Caco-2 (cell line): Measurements from ENCODE around the gene CD58. TPM values are rescaled to one million over a fixed set of nuclear protein-coding genes. Genes with fewer than 3 reads are reported as not detected.

Experiments
- BruUV-seq: library from RNA; stranded (reverse); fragments of 400-500 nt; replicated peaks from 2 replicates; lab custom pipeline; 2021; lab: Mats Ljungman, UMichigan
- CTCF ChIA-PET: fragments of 300-600 bp; sonication (Branson Sonifier 250); formaldehyde crosslinking; loops from one replicate; lab custom pipeline; 2022; ENCODE audit warnings: antibody characterized with exemption; lab: Charles Lee
- POLR2A ChIA-PET: fragments of 300-600 bp; sonication (Branson Sonifier 250); formaldehyde crosslinking; loops from one replicate; lab custom pipeline; 2022; ENCODE audit warnings: antibody characterized with exemption; lab: Charles Lee
- DNase-seq, 2 experiments: peaks; one replicate each; pipeline versions ENCODE4 v3.0.0 to v3.0.0-alpha.2; 2020 to 2022
- H3K27me3 ChIP-seq: replicated peaks from 2 replicates; pipeline ENCODE4 v1.6.0; 2011; ENCODE audit warnings: low read length; ENCODE audit not compliant: control insufficient read depth, insufficient read depth
- H3K36me3 ChIP-seq: 2 replicates; pipeline ENCODE4 v1.5.1; 2011; ENCODE audit warnings: low read length; ENCODE audit not compliant: control insufficient read depth, insufficient read depth
- H3K4me1 ChIP-seq: fragments of 250-450 bp; sonication (Bioruptor Pico); 2 replicates; pipeline ENCODE4 v1.5.1; 2020; ENCODE audit warnings: mild to moderate bottlenecking
- H3K4me3 ChIP-seq: 2 replicates; pipeline ENCODE4 v1.5.1; 2011; ENCODE audit warnings: low read depth, mild to moderate bottlenecking, control low read depth, low read length
- H3K9me3 ChIP-seq: fragments of 250-450 bp; sonication (Bioruptor Pico); 2 replicates; pipeline ENCODE4 v1.5.1; 2020; ENCODE audit warnings: mild to moderate bottlenecking, moderate library complexity
- H3K27ac Mint-ChIP-seq: one replicate; pipeline ENCODE4 v1.8.0; 2022; ENCODE audit warnings: mixed read lengths; ENCODE audit not compliant: unreplicated experiment
- H3K27me3 Mint-ChIP-seq: one replicate; pipeline ENCODE4 v1.8.0; 2022; ENCODE audit warnings: mixed read lengths; ENCODE audit not compliant: insufficient read depth, unreplicated experiment
- H3K36me3 Mint-ChIP-seq: one replicate; pipeline ENCODE4 v1.8.0; 2022; ENCODE audit warnings: mild to moderate bottlenecking, mixed read lengths; ENCODE audit not compliant: insufficient read depth, unreplicated experiment
- H3K4me1 Mint-ChIP-seq: one replicate; pipeline ENCODE4 v1.8.0; 2022; ENCODE audit warnings: low read depth, mixed read lengths; ENCODE audit not compliant: unreplicated experiment
- H3K4me3 Mint-ChIP-seq: one replicate; pipeline ENCODE4 v1.8.0; 2022; ENCODE audit warnings: mild to moderate bottlenecking, moderate library complexity, mixed read lengths; ENCODE audit not compliant: unreplicated experiment
- H3K9me3 Mint-ChIP-seq: one replicate; pipeline ENCODE4 v1.8.0; 2022; ENCODE audit warnings: mixed read lengths; ENCODE audit not compliant: unreplicated experiment
- CTCF ChIP-seq, 2 experiments: fragments of 200-600 bp in 1 of 2; IDR thresholded peaks; 1 replicate in 1 of 2; 2 replicates in 1 of 2; pipeline versions ENCODE4 v1.5.1 to v1.8.0; 2011 to 2022; ENCODE audit warnings: antibody characterized with exemption in 1 of 2, control low read depth in 1 of 2, inconsistent platforms in 1 of 2, low read depth in 1 of 2, low read length in 1 of 2, mild to moderate bottlenecking in 1 of 2, moderate library complexity in 1 of 2; ENCODE audit not compliant: insufficient read depth in 1 of 2, severe bottlenecking in 1 of 2, unreplicated experiment in 1 of 2
- intact Hi-C: fragments of 100-400 bp; cut with micrococcal nuclease; formaldehyde crosslinking; loops from one replicate; pipeline ENCODE4 v1.10.0; 2022; ENCODE audit not compliant: unreplicated experiment
- total RNA-seq: library from RNA; stranded (reverse); gene quantifications from 2 replicates; pipeline ENCODE4 v1.2.3, GENCODE V29; 2022

Gene CD58
- total RNA-seq, 1 experiment from 2014 or later = 5.6 TPM

- POLR2A ChIA-PET = no interaction called here
- CTCF ChIA-PET = no interaction called here
- intact Hi-C loops = no loop called here
- Histone ChIP-seq H3K4me1 (no peaks in the 10 kb centered on the region), H3K4me3 (no peak overlapping the region), H3K36me3 (no peaks in the 10 kb centered on the region; the same call in 1 of the 2 replicates), H3K9me3 (no peaks in the 10 kb centered on the region), H3K27me3 (no peaks in the 10 kb centered on the region)
- no TSS peak for BruUV-seq
- H3K4me3 Mint-ChIP-seq = no peak overlapping the region
- H3K27ac Mint-ChIP-seq = no peak overlapping the region
- no peaks in the 10 kb centered on the region for H3K9me3 Mint-ChIP-seq
- no peaks in the 10 kb centered on the region for H3K27me3 Mint-ChIP-seq
- no peaks in the 10 kb centered on the region for H3K4me1 Mint-ChIP-seq
- DNase-seq = no peak
- TF ChIP-seq CTCF (IDR thresholded peaks at IDR 0.05; ENCODE audit: insufficient read depth in 1 of 2, low read depth in 1 of 2, low read length in 1 of 2, severe bottlenecking in 1 of 2, unreplicated experiment in 1 of 2) = no peak
- H3K36me3 Mint-ChIP-seq = no peaks in the 10 kb centered on the region
These were observed 10.6 kb upstream of the CD58 start for GRCh38 chr1:116581323-116581885.

GRCh38 chr1:116580446-116581322 lies 9.9 kb upstream of the CD58 start:
- Histone ChIP-seq H3K27me3 (no peaks in the 10 kb centered on the region), H3K4me3 (no peak overlapping the region), H3K36me3 (no peaks in the 10 kb centered on the region), H3K9me3 (no peaks in the 10 kb centered on the region), H3K4me1 (no peaks in the 10 kb centered on the region)
- no peaks in the 10 kb centered on the region for H3K9me3 Mint-ChIP-seq
- ChIA-PET POLR2A (no interaction called here), CTCF (no interaction called here)
- H3K4me3 Mint-ChIP-seq = no peak overlapping the region
- no TSS peak for BruUV-seq
- H3K36me3 Mint-ChIP-seq = peaks cover 3% of the 10 kb centered on the region
- H3K4me1 Mint-ChIP-seq = no peaks in the 10 kb centered on the region
- TF ChIP-seq CTCF (IDR thresholded peaks at IDR 0.05; ENCODE audit: insufficient read depth in 1 of 2, low read depth in 1 of 2, low read length in 1 of 2, severe bottlenecking in 1 of 2, unreplicated experiment in 1 of 2) = no peak
- no peaks in the 10 kb centered on the region for H3K27me3 Mint-ChIP-seq
- intact Hi-C loops = no loop called here
- no peak overlapping the region for H3K27ac Mint-ChIP-seq
- no peak for DNase-seq

- Histone ChIP-seq H3K4me3 (no peak overlapping the region), H3K27me3 (no peaks in the 10 kb centered on the region), H3K36me3 (no peaks in the 10 kb centered on the region), H3K9me3 (no peaks in the 10 kb centered on the region), H3K4me1 (no peaks in the 10 kb centered on the region)
- no peaks in the 10 kb centered on the region for H3K27me3 Mint-ChIP-seq
- no peaks in the 10 kb centered on the region for H3K9me3 Mint-ChIP-seq
- no peak for DNase-seq
- POLR2A ChIA-PET = no interaction called here
- no peak overlapping the region for H3K4me3 Mint-ChIP-seq
- H3K27ac Mint-ChIP-seq = no peak overlapping the region
- BruUV-seq = no TSS peak
- TF ChIP-seq CTCF (IDR thresholded peaks at IDR 0.05; ENCODE audit: insufficient read depth in 1 of 2, low read depth in 1 of 2, low read length in 1 of 2, severe bottlenecking in 1 of 2, unreplicated experiment in 1 of 2) = no peak
- peaks cover 6% of the 10 kb centered on the region for H3K36me3 Mint-ChIP-seq
- intact Hi-C loops = no loop called here
- CTCF ChIA-PET = no interaction called here
- H3K4me1 Mint-ChIP-seq = no peaks in the 10 kb centered on the region
These were observed 8.5 kb upstream of the CD58 start for GRCh38 chr1:116579259-116579875.
